DMS153 treated with DMSO at 0.1 percent for 48 hours (cell line): ENCODE measurements around the gene ODAM.
"Not testable (repeated sequence)": the region's sequence is repeated elsewhere in the genome, so short reads cannot be mapped to it uniquely, and the experiment has no call there.

Experiments used
- DNase-seq: peaks from one replicate; lab custom pipeline; 2025; ENCODE audit not compliant: unreplicated experiment; lab: John Stamatoyannopoulos, UW

The ODAM gene

DNA sequence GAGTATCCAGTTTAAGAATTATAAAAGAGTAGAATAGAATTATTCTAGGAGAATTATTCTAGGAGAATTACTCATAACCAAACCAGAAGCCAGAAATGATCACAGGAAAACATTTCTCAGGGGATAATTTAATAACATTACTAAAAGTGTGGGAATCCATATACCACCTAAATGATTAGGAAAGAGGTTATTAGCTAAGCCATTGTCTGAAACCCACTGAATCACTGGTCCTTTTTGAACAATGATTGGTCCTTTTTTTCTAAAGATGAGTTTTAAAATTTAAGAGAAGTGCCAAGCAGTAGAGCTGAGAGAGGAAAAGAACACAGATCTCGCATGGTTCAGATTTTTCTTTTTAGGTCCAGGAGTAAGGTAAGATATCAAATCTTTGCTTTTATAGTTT is at the start of gene ODAM:
TSS of gene ODAM (plus strand) at position 301 of the 400 bp plus-strand sequence. CDS start 819 bp downstream, outside the sequence.
- DNase-seq = no peak

- DNase-seq = no peak
Observed at GRCh38 chr4:70151271-70151670, 44.3 kb upstream of the ODAM start.

GRCh38 chr4:70152088-70152487 is 43.4 kb upstream of the ODAM start:
- DNase-seq = no peak

DNA sequence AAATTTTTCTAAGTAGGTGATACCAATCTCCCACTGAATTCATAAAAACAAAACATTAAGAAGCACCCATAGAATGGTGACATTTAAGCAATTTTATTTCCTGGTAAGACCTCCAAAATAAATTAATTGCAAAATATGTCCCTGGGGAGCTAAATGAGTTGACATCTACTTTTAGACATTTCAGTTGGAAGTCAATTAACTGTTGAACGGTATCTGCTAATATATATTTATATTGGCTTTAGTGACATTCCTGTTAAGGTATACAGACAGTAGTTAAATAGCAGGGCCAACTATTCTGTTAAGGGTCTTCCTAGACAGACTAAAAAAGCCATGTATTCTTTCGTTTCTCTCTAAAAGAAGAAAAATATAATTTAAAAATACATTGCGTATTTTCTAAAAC is 41.6 kb upstream of the ODAM start, which contains the start of gene PRR27:
TSS of gene PRR27 (plus strand) at position 301 of the 400 bp plus-strand sequence. CDS start 139 bp downstream, outside the sequence.
- DNase-seq = no peak

DNA sequence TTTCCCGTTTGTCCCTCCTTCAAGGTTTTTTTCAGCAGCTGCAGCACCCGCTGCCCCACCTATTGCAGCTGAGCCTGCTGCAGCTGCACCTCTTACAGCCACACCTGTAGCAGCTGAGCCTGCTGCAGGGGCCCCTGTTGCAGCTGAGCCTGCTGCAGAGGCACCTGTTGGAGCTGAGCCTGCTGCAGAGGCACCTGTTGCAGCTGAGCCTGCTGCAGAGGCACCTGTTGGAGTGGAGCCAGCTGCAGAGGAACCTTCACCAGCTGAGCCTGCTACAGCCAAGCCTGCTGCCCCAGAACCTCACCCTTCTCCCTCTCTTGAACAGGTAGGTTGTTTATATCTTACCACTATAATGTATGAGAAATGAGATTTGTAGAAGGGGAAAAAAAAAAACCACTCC is 36.9 kb upstream of the ODAM start:
- no peak for DNase-seq

GRCh38 chr4:70177090-70177489 is 18.4 kb upstream of the ODAM start:
- DNase-seq = no peak

- DNase-seq = no peak
Observed at GRCh38 chr4:70178075-70178660, 17.4 kb upstream of the ODAM start.

DNA sequence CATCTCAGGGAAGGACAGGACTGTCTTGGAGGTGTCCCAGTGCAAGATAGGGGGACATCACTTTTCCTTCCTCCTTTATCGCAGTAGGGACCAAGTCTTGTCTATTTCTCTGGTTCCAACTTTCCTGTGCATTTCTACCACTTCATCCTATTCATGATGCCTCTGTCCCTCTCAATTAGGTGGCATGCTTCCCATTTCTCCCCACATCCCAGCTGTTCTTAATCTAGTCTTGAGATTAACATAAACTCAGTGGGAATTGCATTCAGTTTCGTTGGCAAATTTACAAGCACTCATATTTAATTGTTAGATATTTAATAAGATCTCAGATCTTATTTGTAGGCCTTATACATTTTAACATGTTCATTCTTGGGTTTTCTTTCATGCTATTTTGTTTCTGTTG is 15.7 kb upstream of the ODAM start:
- no peak for DNase-seq

DNA sequence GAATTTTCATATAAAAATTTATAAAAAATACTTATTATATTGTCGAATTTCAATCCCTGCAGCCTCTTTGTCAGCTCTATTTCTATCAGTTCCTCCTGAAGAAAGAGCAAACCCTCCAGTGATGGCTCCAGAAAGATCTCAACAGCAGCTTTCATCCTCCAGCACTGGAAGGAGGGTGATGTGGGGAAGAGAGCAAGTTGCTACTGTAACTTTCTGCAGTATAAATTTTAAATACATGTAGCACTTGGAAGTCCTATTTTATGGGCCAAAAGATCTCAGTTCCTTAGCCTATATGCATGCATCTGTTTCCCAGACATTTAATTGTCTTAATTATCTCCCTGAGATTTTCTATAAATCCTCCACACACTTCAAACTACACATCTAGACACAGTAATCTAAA is 13.7 kb upstream of the ODAM start:
- DNase-seq = no peak

GRCh38 chr4:70182517-70183167 is 12.9 kb upstream of the ODAM start:
- DNase-seq = no peak

- no peak for DNase-seq
Observed at GRCh38 chr4:70183168-70183939, 12.2 kb upstream of the ODAM start.

DNA sequence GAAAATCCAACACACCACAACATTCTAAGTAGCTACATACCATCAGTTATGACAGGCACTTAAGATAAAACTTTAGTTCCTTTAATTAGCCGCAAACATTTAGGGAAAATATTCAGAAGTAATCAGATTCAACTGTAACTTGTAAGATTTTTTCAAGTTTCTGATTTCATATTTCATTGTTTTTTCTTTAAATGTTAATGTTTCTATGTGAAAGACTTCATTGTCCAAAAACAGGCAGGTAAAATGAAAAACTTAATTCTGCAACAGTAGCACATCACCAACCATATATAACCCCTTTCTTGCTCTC is 11.6 kb upstream of the ODAM start:
- DNase-seq = no peak

GRCh38 chr4:70187216-70187615 is 8.3 kb upstream of the ODAM start:
- DNase-seq = no peak

DNA sequence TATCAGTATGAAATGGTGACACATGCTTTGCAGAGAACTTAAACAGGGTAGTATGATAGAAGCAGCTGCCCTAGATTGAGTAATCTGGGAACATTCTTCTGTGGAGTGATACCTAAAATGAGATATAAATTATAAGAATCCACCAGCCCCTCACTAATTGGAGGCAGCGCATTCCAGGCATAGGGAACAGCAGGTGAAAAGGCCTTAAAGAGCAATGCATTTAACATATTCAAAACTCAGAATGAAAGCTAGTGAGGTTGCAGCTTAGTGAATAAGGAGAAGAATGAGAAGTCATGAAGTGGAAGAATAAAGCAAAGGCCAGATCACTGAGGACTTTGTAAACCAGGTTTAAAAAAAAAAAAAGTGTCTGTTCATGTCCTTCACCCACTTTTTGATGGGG is 4.9 kb upstream of the ODAM start:
- no peak for DNase-seq

DNA sequence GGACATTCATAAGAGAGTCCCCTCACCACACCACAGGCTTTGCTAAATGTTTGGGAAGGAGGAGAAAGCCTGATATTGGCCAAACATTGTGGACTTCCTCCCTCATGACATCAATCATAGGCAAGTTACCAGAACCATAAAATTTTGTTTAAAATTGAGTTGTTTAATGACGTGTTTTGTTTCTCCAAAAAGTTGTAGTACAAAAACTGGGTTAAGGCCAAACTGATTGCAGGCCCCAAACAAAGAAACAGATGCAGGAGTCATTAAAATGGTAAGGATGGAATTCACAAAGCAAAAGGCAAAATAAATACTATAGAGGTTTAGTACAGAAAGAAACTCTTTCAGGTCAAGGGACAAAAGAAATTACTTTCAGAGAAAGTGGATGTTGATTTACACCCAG is 3.9 kb upstream of the ODAM start:
- no peak for DNase-seq

- no peak for DNase-seq
Observed at GRCh38 chr4:70192895-70193294, 2.6 kb upstream of the ODAM start.

DNA sequence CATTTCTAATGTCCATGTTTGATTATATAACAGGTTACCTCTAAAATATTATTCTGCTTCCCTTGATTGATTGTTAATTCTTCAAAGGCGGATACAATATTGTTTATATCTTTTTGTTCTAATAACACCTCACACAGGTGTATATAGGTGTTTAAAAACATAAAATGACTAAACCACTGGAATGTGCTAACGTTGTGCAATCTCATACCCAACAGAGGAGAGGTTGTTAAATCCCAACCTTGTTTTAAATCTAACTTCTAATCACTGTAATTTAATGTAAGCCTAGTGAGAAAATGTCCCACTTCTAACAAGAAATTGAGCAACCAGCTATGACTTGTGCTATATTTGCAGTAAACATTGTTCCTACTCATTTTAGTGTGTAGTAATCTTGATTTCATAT is 1.3 kb downstream of the ODAM start:
- DNase-seq = no peak

- no peak for DNase-seq
Observed at GRCh38 chr4:70197842-70198241, 2.3 kb downstream of the ODAM start.

DNA sequence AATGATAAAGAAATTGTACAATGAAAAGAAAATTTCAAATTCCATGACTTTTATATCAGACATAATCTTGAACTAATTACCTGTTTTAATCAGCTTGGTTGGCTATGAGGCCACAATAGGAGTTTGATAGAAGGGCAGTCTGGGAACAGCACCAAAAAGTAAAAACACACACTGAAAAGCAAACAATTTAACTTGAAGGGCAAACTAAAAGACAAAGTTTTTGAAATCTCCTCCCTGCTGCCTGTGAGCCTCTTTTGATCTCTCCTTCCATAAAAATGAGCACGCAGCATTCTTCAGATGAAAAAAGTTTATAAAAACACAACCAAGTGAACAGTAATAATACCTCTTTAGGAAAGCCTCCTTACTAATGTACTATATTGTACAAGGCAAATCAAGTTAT is 8.1 kb downstream of the ODAM start:
- DNase-seq = no peak

GRCh38 chr4:70212752-70213151 is 17.2 kb downstream of the ODAM start:
- DNase-seq = not testable (repeated sequence)

- not testable (repeated sequence) for DNase-seq
Observed at GRCh38 chr4:70216109-70216508, 20.6 kb downstream of the ODAM start.

DNA sequence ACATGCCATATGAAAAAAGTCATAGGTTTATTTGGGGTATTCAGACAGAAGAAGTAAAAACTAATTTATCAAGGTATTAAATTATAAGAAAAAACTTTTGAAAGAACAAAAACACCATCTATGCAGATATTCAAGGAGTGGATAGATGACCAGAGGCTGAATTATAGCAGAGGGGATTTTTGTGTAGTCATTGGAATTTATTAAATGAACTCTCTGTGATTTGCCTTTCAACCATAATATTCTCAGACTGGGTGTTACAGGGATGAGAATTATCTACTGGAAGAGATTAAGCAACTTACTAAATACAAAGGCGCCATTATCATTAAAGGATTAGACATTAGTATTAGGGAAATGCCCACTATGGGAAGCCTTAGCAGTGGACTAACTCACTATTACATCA is 21.0 kb downstream of the ODAM start:
- not testable (repeated sequence) for DNase-seq
